Measurements from ENCODE around the gene ATP8A2.

Gene ATP8A2

GRCh38 chr13:25927363-25927762 is 555.6 kb downstream of the ATP8A2 start:
- intact Hi-C loops (cut with DNase I; ENCODE audit: low total_unique reads), result no loop called here
- TF ChIP-seq CTCF (IDR thresholded peaks at IDR 0.05), result no peak
- peaks cover 0 to 4% of the 10 kb centered on the region in 2 donors for H3K27me3 ChIP-seq

GRCh38 chr13:25927932-25928331 is 556.2 kb downstream of the ATP8A2 start:
- Histone ChIP-seq H3K4me1 (no peaks in the 10 kb centered on the region), H3K9me3 (no peaks in the 10 kb centered on the region), H3K27me3 (peaks cover 0 to 4% of the 10 kb centered on the region in 2 donors), H3K27ac (no peak overlapping the region), H3K4me3 (no peak overlapping the region), H3K36me3 (no peaks in the 10 kb centered on the region)
- no peak for TF ChIP-seq CTCF (IDR thresholded peaks at IDR 0.05)
- intact Hi-C loops (cut with DNase I; ENCODE audit: low total_unique reads), result no loop called here
- DNase-seq, result no peak

More at GRCh38 chr13:25927363-25927762, 555.6 kb downstream of the ATP8A2 start:
- Histone ChIP-seq H3K4me3 (no peak overlapping the region), H3K36me3 (no peaks in the 10 kb centered on the region), H3K27ac (no peak overlapping the region), H3K9me3 (no peaks in the 10 kb centered on the region), H3K4me1 (no peaks in the 10 kb centered on the region)
- DNase-seq, result no peak

GRCh38 chr13:25928941-25929505 is 557.2 kb downstream of the ATP8A2 start:
- DNase-seq, result no peak
- H3K36me3 ChIP-seq, result no peaks in the 10 kb centered on the region
- H3K27me3 ChIP-seq, result peaks cover 0 to 4% of the 10 kb centered on the region in 2 donors
- no peak for TF ChIP-seq CTCF (IDR thresholded peaks at IDR 0.05)
- no peaks in the 10 kb centered on the region for H3K9me3 ChIP-seq
- no peak overlapping the region for H3K4me3 ChIP-seq
- intact Hi-C loops (cut with DNase I; ENCODE audit: low total_unique reads), result no loop called here
- H3K27ac ChIP-seq, result no peak overlapping the region
- no peaks in the 10 kb centered on the region for H3K4me1 ChIP-seq

- Histone ChIP-seq H3K27me3 (peaks cover 0 to 4% of the 10 kb centered on the region in 2 donors), H3K4me3 (no peak overlapping the region), H3K4me1 (no peaks in the 10 kb centered on the region), H3K36me3 (no peaks in the 10 kb centered on the region), H3K9me3 (no peaks in the 10 kb centered on the region), H3K27ac (no peak overlapping the region)
- DNase-seq, result no peak
- intact Hi-C loops (cut with DNase I; ENCODE audit: low total_unique reads), result no loop called here
- TF ChIP-seq CTCF (IDR thresholded peaks at IDR 0.05), result no peak
Observed at GRCh38 chr13:25929816-25930215, 558.0 kb downstream of the ATP8A2 start.

- Histone ChIP-seq H3K9me3 (no peaks in the 10 kb centered on the region), H3K27me3 (peaks cover 0 to 4% of the 10 kb centered on the region in 2 donors), H3K4me3 (no peak overlapping the region), H3K36me3 (no peaks in the 10 kb centered on the region), H3K27ac (no peak overlapping the region), H3K4me1 (no peaks in the 10 kb centered on the region)
- no peak for DNase-seq
- intact Hi-C loops (cut with DNase I; ENCODE audit: low total_unique reads), result no loop called here
- no peak for TF ChIP-seq CTCF (IDR thresholded peaks at IDR 0.05)
Observed at GRCh38 chr13:25930653-25931052, 558.9 kb downstream of the ATP8A2 start.

GRCh38 chr13:25932365-25932764 is 560.6 kb downstream of the ATP8A2 start:
- Histone ChIP-seq H3K4me1 (no peaks in the 10 kb centered on the region), H3K27me3 (peaks cover 0 to 4% of the 10 kb centered on the region in 2 donors), H3K27ac (no peak overlapping the region), H3K36me3 (no peaks in the 10 kb centered on the region), H3K9me3 (no peaks in the 10 kb centered on the region), H3K4me3 (no peak overlapping the region)
- no peak for TF ChIP-seq CTCF (IDR thresholded peaks at IDR 0.05)
- intact Hi-C loops (cut with DNase I; ENCODE audit: low total_unique reads), result no loop called here
- DNase-seq, result no peak

All from tibial artery (tissue), 4 donors.